HL-60 (cell line): ENCODE data around the gene PTPRO.

Experiments used
- GABPA ChIP-seq: IDR thresholded peaks from 2 replicates; pipeline ENCODE4 v1.6.1; 2012; ENCODE audit warnings: low read depth
- POLR2AphosphoS5 ChIP-seq: IDR thresholded peaks from 2 replicates; pipeline ENCODE4 v1.6.1; 2012; ENCODE audit warnings: low read depth
- SPI1 ChIP-seq: IDR thresholded peaks from 2 replicates; pipeline ENCODE4 v1.6.1; 2012; ENCODE audit warnings: low read depth, mild to moderate bottlenecking, borderline replicate concordance
- TF ChIP-seq, protein P1 (sequence below): IDR thresholded peaks from one replicate; pipeline ENCODE4 v1.5.1; 2011; ENCODE audit warnings: low read length, control low read depth, inconsistent platforms; ENCODE audit not compliant: insufficient read depth
- TF ChIP-seq, protein P2 (sequence below): IDR thresholded peaks from 2 replicates; pipeline ENCODE4 v1.6.1; 2012; ENCODE audit warnings: low read depth; ENCODE audit not compliant: insufficient replicate concordance

DNA sequence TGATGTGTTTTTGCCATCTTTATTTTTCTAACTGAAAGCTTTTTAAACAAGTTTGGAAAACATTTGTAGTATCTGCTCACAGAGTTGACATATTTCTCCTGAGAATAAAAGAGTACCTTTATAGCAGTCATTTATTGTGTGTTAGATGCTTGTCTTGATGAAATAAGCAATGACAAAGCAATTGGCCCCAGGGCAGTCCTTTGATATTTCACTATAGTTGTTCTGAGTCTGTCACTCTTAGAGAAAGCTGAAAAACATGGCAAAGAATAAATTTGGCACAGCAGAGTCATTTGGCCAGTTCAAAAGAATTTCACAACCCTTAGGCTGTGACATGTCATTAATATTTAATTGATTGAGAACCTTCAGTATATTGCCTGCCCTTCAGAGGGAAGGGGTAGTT is 166.2 kb downstream of the PTPRO start:
- TF ChIP-seq POLR2AphosphoS5 (no peak), GABPA (no peak), SPI1 (no peak)
- TF ChIP-seq, protein P1, sequence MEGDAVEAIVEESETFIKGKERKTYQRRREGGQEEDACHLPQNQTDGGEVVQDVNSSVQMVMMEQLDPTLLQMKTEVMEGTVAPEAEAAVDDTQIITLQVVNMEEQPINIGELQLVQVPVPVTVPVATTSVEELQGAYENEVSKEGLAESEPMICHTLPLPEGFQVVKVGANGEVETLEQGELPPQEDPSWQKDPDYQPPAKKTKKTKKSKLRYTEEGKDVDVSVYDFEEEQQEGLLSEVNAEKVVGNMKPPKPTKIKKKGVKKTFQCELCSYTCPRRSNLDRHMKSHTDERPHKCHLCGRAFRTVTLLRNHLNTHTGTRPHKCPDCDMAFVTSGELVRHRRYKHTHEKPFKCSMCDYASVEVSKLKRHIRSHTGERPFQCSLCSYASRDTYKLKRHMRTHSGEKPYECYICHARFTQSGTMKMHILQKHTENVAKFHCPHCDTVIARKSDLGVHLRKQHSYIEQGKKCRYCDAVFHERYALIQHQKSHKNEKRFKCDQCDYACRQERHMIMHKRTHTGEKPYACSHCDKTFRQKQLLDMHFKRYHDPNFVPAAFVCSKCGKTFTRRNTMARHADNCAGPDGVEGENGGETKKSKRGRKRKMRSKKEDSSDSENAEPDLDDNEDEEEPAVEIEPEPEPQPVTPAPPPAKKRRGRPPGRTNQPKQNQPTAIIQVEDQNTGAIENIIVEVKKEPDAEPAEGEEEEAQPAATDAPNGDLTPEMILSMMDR, result no peak
- TF ChIP-seq, protein P2, sequence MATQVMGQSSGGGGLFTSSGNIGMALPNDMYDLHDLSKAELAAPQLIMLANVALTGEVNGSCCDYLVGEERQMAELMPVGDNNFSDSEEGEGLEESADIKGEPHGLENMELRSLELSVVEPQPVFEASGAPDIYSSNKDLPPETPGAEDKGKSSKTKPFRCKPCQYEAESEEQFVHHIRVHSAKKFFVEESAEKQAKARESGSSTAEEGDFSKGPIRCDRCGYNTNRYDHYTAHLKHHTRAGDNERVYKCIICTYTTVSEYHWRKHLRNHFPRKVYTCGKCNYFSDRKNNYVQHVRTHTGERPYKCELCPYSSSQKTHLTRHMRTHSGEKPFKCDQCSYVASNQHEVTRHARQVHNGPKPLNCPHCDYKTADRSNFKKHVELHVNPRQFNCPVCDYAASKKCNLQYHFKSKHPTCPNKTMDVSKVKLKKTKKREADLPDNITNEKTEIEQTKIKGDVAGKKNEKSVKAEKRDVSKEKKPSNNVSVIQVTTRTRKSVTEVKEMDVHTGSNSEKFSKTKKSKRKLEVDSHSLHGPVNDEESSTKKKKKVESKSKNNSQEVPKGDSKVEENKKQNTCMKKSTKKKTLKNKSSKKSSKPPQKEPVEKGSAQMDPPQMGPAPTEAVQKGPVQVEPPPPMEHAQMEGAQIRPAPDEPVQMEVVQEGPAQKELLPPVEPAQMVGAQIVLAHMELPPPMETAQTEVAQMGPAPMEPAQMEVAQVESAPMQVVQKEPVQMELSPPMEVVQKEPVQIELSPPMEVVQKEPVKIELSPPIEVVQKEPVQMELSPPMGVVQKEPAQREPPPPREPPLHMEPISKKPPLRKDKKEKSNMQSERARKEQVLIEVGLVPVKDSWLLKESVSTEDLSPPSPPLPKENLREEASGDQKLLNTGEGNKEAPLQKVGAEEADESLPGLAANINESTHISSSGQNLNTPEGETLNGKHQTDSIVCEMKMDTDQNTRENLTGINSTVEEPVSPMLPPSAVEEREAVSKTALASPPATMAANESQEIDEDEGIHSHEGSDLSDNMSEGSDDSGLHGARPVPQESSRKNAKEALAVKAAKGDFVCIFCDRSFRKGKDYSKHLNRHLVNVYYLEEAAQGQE, result no peak
